ENCODE data around the gene BRME1.

DNA sequence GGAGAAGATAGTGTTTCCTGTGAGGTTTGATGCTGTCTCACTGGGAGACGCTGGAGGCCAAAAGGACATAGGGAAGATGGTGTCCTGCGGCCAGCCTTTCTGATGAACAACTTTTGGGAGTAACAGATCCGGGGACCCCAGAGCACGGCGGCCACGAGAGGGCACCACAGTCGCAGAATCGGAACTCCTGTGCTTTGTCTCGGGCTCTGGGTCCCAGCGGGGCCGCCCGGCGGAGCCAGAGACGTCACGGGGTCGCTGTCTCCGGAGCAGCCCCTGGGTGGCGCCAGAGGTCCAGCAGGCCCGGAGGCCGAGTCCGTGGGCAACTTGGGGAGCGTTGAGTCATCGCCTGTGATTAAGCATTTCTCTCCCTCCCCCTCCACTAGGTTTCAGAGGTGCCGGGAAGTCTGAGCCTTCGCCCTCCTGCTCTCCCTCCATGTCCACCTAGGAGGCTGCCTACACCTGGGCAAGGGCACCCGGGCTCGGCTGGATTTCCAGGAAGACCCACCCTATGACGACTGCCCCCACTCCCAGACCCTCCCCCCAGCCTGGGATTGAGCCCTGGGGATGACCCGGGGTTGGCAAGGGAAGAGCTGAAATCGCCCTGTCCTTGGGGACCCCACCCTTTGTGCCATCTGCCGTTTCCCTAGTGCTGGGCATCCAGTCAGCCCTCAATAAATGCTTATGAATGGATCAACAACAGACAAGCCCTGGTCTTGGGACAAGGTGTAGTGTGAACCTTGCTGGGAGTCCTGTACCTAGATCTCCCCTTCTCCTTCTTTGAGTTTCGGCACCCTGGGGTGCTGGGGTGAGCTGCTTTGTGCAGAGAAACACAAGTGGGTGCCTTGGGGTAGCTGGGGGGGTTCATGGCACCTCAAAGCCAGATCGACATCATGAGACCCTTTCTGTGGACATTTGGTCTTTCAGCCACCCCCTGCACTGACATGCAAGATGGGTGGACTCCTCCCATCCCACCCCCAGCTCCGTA, 25.6 kb downstream of the BRME1 start:
- TF ChIP-seq ELF4 (IDR thresholded peaks at IDR 0.05), result no peak
- TF ChIP-seq NFRKB (IDR thresholded peaks at IDR 0.05), result no peak
- no peak for TF ChIP-seq SP1 (IDR thresholded peaks at IDR 0.05)
- TF ChIP-seq FOXM1 (IDR thresholded peaks at IDR 0.05; ENCODE audit: borderline replicate concordance), result no peak
- TF ChIP-seq SUZ12 (IDR thresholded peaks at IDR 0.05), result no peak
- TF ChIP-seq FOXA1 (IDR thresholded peaks at IDR 0.05), result no peak
- TF ChIP-seq CTBP1 (IDR thresholded peaks at IDR 0.05; ENCODE audit: borderline replicate concordance), result no peak
- no peak for TF ChIP-seq L3MBTL2 (conservative IDR thresholded peaks at IDR 0.05)
- TF ChIP-seq, protein P1, sequence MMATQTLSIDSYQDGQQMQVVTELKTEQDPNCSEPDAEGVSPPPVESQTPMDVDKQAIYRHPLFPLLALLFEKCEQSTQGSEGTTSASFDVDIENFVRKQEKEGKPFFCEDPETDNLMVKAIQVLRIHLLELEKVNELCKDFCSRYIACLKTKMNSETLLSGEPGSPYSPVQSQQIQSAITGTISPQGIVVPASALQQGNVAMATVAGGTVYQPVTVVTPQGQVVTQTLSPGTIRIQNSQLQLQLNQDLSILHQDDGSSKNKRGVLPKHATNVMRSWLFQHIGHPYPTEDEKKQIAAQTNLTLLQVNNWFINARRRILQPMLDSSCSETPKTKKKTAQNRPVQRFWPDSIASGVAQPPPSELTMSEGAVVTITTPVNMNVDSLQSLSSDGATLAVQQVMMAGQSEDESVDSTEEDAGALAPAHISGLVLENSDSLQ (IDR thresholded peaks at IDR 0.05), result no peak
- no peak for TF ChIP-seq FOXK2 (IDR thresholded peaks at IDR 0.05)
- no peak for TF ChIP-seq HDGF (IDR thresholded peaks at IDR 0.05; ENCODE audit: borderline replicate concordance)
- TF ChIP-seq BHLHE40 (IDR thresholded peaks at IDR 0.05; ENCODE audit: borderline replicate concordance), result no peak
- TF ChIP-seq ZNF384 (IDR thresholded peaks at IDR 0.05), result no peak
